ENCODE results near the gene CHD9.
"Not testable (repeated sequence)": the region's sequence is repeated elsewhere in the genome, so short reads cannot be mapped to it uniquely, and the experiment has no call there.

Gene CHD9

GRCh38 chr16:53172517-53172916 lies 117.7 kb downstream of the CHD9 start:
- Mint-ChIP-seq H3K27ac (no peak overlapping the region), H3K9me3 (no peaks in the 10 kb centered on the region), H3K4me1 (peaks cover 6 to 16% of the 10 kb centered on the region in 2 donors), H3K4me3 (no peak overlapping the region), H3K27me3 (no peaks in the 10 kb centered on the region), H3K36me3 (peaks cover 7 to 15% of the 10 kb centered on the region in 2 donors)
- DNase-seq (no peak), ATAC-seq (replicated peaks) (no peak)

GRCh38 chr16:53175118-53175517 lies 120.3 kb downstream of the CHD9 start:
- no peak overlapping the region for H3K4me3 Mint-ChIP-seq
- no peaks in the 10 kb centered on the region for H3K27me3 Mint-ChIP-seq
- DNase-seq (no peak), ATAC-seq (replicated peaks) (no peak)
- peaks cover 8 to 20% of the 10 kb centered on the region in 2 donors for H3K36me3 Mint-ChIP-seq
- H3K27ac Mint-ChIP-seq: no peak overlapping the region
- H3K4me1 Mint-ChIP-seq: peaks cover 6 to 21% of the 10 kb centered on the region in 2 donors
- H3K9me3 Mint-ChIP-seq: no peaks in the 10 kb centered on the region

- ATAC-seq (replicated peaks) (peak; percentile 48 to 60), DNase-seq (no peak)
- Mint-ChIP-seq H3K27me3 (no peaks in the 10 kb centered on the region), H3K4me1 (peaks cover 6 to 31% of the 10 kb centered on the region in 2 donors), H3K4me3 (no peak overlapping the region), H3K9me3 (no peaks in the 10 kb centered on the region), H3K36me3 (peaks cover 16 to 25% of the 10 kb centered on the region in 2 donors), H3K27ac (no peak overlapping the region)
Measured at GRCh38 chr16:53176434-53176833, 121.6 kb downstream of the CHD9 start.

- ATAC-seq (replicated peaks) (no peak), DNase-seq (no peak)
- Mint-ChIP-seq H3K36me3 (peaks cover 43 to 49% of the 10 kb centered on the region in 2 donors), H3K9me3 (peaks cover 17 to 18% of the 10 kb centered on the region in 2 donors), H3K4me1 (peaks cover 0 to 12% of the 10 kb centered on the region in 2 donors), H3K4me3 (no peak overlapping the region), H3K27me3 (no peaks in the 10 kb centered on the region), H3K27ac (no peak overlapping the region)
Measured at GRCh38 chr16:53183442-53183841, 128.7 kb downstream of the CHD9 start.

GRCh38 chr16:53185741-53186140 lies 130.9 kb downstream of the CHD9 start:
- DNase-seq; H3K4me3 Mint-ChIP-seq; ATAC-seq (replicated peaks); H3K27me3 Mint-ChIP-seq; H3K27ac Mint-ChIP-seq; H3K4me1 Mint-ChIP-seq: not testable (repeated sequence)
- H3K36me3 Mint-ChIP-seq: peaks cover 43 to 45% of the 10 kb centered on the region in 2 donors
- H3K9me3 Mint-ChIP-seq: peaks cover 18 to 19% of the 10 kb centered on the region in 2 donors

GRCh38 chr16:53187775-53188174 lies 133.0 kb downstream of the CHD9 start:
- DNase-seq (no peak), ATAC-seq (replicated peaks) (no peak)
- Mint-ChIP-seq H3K27me3 (no peaks in the 10 kb centered on the region), H3K27ac (no peak overlapping the region), H3K4me3 (no peak overlapping the region), H3K4me1 (peaks cover 0 to 12% of the 10 kb centered on the region in 2 donors), H3K9me3 (peaks cover 18 to 19% of the 10 kb centered on the region in 2 donors), H3K36me3 (peaks cover 40 to 41% of the 10 kb centered on the region in 2 donors)

- no peak overlapping the region for H3K27ac Mint-ChIP-seq
- ATAC-seq (replicated peaks): no peak
- DNase-seq: no peak
- no peaks in the 10 kb centered on the region for H3K27me3 Mint-ChIP-seq
- H3K36me3 Mint-ChIP-seq: peaks cover 15 to 20% of the 10 kb centered on the region in 2 donors
- peaks cover 6 to 9% of the 10 kb centered on the region in 2 donors for H3K9me3 Mint-ChIP-seq
- peaks cover 5 to 12% of the 10 kb centered on the region in 2 donors for H3K4me1 Mint-ChIP-seq
- H3K4me3 Mint-ChIP-seq: no peak overlapping the region
Measured at GRCh38 chr16:53191413-53191812, 136.6 kb downstream of the CHD9 start.

GRCh38 chr16:53198933-53199332 lies 144.1 kb downstream of the CHD9 start:
- Mint-ChIP-seq H3K36me3 (peaks cover 7 to 22% of the 10 kb centered on the region in 2 donors), H3K27ac (no peak overlapping the region), H3K9me3 (peaks cover 0 to 3% of the 10 kb centered on the region in 2 donors), H3K4me1 (peaks cover 10 to 12% of the 10 kb centered on the region in 2 donors), H3K27me3 (no peaks in the 10 kb centered on the region), H3K4me3 (no peak overlapping the region)
- DNase-seq (no peak), ATAC-seq (replicated peaks) (peak in 1 of 2 donors; percentile 52)

GRCh38 chr16:53201900-53202299 lies 147.1 kb downstream of the CHD9 start:
- no peak for DNase-seq
- no peaks in the 10 kb centered on the region for H3K27me3 Mint-ChIP-seq
- no peak for ATAC-seq (replicated peaks)
- H3K36me3 Mint-ChIP-seq: peaks cover 10 to 20% of the 10 kb centered on the region in 2 donors
- peaks cover 0 to 3% of the 10 kb centered on the region in 2 donors for H3K9me3 Mint-ChIP-seq
- H3K4me3 Mint-ChIP-seq: no peak overlapping the region
- H3K4me1 Mint-ChIP-seq: peaks cover 5 to 8% of the 10 kb centered on the region in 2 donors
- H3K27ac Mint-ChIP-seq: no peak overlapping the region

- peaks cover 5 to 6% of the 10 kb centered on the region in 2 donors for H3K4me1 Mint-ChIP-seq
- no peak overlapping the region for H3K27ac Mint-ChIP-seq
- peaks cover 0 to 3% of the 10 kb centered on the region in 2 donors for H3K9me3 Mint-ChIP-seq
- DNase-seq (no peak), ATAC-seq (replicated peaks) (no peak)
- peaks cover 10 to 18% of the 10 kb centered on the region in 2 donors for H3K36me3 Mint-ChIP-seq
- H3K27me3 Mint-ChIP-seq: no peaks in the 10 kb centered on the region
- no peak overlapping the region for H3K4me3 Mint-ChIP-seq
Measured at GRCh38 chr16:53202398-53202797, 147.6 kb downstream of the CHD9 start.

- H3K27me3 Mint-ChIP-seq: no peaks in the 10 kb centered on the region
- H3K4me1 Mint-ChIP-seq: peaks cover 15 to 20% of the 10 kb centered on the region in 2 donors
- peak; percentile 96 for ATAC-seq (replicated peaks)
- H3K36me3 Mint-ChIP-seq: peaks cover 13 to 16% of the 10 kb centered on the region in 2 donors
- H3K4me3 Mint-ChIP-seq: peak overlapping the region; percentile 88 to 89
- DNase-seq: peak; percentile 52
- H3K9me3 Mint-ChIP-seq: no peaks in the 10 kb centered on the region
- peak overlapping the region; percentile 95 for H3K27ac Mint-ChIP-seq
Measured at GRCh38 chr16:53207810-53208752, 153.3 kb downstream of the CHD9 start.

GRCh38 chr16:53209429-53209828 lies 154.6 kb downstream of the CHD9 start:
- no peak for DNase-seq
- no peaks in the 10 kb centered on the region for H3K9me3 Mint-ChIP-seq
- peaks cover 11 to 12% of the 10 kb centered on the region in 2 donors for H3K36me3 Mint-ChIP-seq
- peak overlapping the region; percentile 3 for H3K27ac Mint-ChIP-seq
- H3K4me3 Mint-ChIP-seq: peak overlapping the region; percentile 90 to 93
- peaks cover 17 to 28% of the 10 kb centered on the region in 2 donors for H3K4me1 Mint-ChIP-seq
- ATAC-seq (replicated peaks): no peak
- H3K27me3 Mint-ChIP-seq: no peaks in the 10 kb centered on the region

GRCh38 chr16:53209877-53210276 lies 155.1 kb downstream of the CHD9 start:
- Mint-ChIP-seq H3K36me3 (peaks cover 10% of the 10 kb centered on the region in 2 donors), H3K27ac (no peak overlapping the region)
- DNase-seq: no peak

GRCh38 chr16:53211253-53211652 lies 156.5 kb downstream of the CHD9 start:
- Mint-ChIP-seq H3K27ac (no peak overlapping the region), H3K4me1 (peaks cover 21 to 36% of the 10 kb centered on the region in 2 donors), H3K27me3 (no peaks in the 10 kb centered on the region), H3K36me3 (peaks cover 16 to 17% of the 10 kb centered on the region in 2 donors), H3K4me3 (peak overlapping the region; percentile 32 to 62), H3K9me3 (no peaks in the 10 kb centered on the region)
- ATAC-seq (replicated peaks) (no peak), DNase-seq (no peak)

More at GRCh38 chr16:53209877-53210276, 155.1 kb downstream of the CHD9 start:
- ATAC-seq (replicated peaks): no peak
- Mint-ChIP-seq H3K9me3 (no peaks in the 10 kb centered on the region), H3K27me3 (no peaks in the 10 kb centered on the region), H3K4me1 (peaks cover 17 to 29% of the 10 kb centered on the region in 2 donors), H3K4me3 (peak overlapping the region; percentile 90 to 93)

- H3K9me3 Mint-ChIP-seq: no peaks in the 10 kb centered on the region
- peak overlapping the region; percentile 1 to 21 for H3K4me3 Mint-ChIP-seq
- peaks cover 23 to 44% of the 10 kb centered on the region in 2 donors for H3K4me1 Mint-ChIP-seq
Measured at GRCh38 chr16:53212893-53213223, 158.1 kb downstream of the CHD9 start.

More at GRCh38 chr16:53212893-53213223, 158.1 kb downstream of the CHD9 start:
- no peak for ATAC-seq (replicated peaks)
- H3K36me3 Mint-ChIP-seq: peaks cover 19 to 23% of the 10 kb centered on the region in 2 donors
- no peaks in the 10 kb centered on the region for H3K27me3 Mint-ChIP-seq
- DNase-seq: no peak
- H3K27ac Mint-ChIP-seq: no peak overlapping the region
